GM10266 (cell line): ENCODE results near the gene DGKB.

Experiments used
- DNase-seq: peaks from one replicate; pipeline ENCODE4 v3.0.0; 2012; ENCODE audit errors: extremely low spot score
- CTCF ChIP-seq: IDR thresholded peaks from 2 replicates; pipeline ENCODE4 v1.5.1; 2012; ENCODE audit warnings: mild to moderate bottlenecking, low read depth; ENCODE audit not compliant: control insufficient read depth, insufficient read depth; ENCODE audit errors: missing control alignments

Gene DGKB

GRCh38 chr7:14818871-14819270, 83.7 kb downstream of the DGKB start:
- no peak for TF ChIP-seq CTCF
- no peak for DNase-seq

GRCh38 chr7:14817829-14818614, 84.5 kb downstream of the DGKB start:
- no peak for TF ChIP-seq CTCF
- no peak for DNase-seq

GRCh38 chr7:14807507-14807906, 95.0 kb downstream of the DGKB start:
- no peak for TF ChIP-seq CTCF

DNA sequence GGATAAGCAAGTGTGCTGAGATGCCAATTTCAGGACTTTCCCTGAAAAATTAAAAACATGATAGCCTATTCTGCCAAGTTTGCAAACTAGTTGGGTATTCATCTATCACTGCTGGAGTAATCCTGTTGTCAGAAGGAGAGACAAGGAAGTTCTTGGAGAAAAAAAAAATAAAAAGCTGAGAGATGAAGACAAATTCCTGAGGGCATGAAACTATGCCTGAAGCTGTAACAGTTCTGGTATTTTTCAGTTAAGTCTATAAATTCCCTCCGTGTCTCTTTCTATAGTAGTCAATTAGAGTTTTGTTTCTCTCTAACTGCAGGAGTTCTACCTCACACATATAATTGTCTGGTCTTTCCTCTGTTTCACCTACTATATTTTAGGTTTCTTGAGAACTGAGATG, 95.7 kb downstream of the DGKB start:
- no peak for DNase-seq
- no peak for TF ChIP-seq CTCF

More at GRCh38 chr7:14807507-14807906, 95.0 kb downstream of the DGKB start:
- no peak for DNase-seq

- no peak for DNase-seq
- TF ChIP-seq CTCF = no peak
These were observed 97.3 kb downstream of the DGKB start for GRCh38 chr7:14805105-14805719.

DNA sequence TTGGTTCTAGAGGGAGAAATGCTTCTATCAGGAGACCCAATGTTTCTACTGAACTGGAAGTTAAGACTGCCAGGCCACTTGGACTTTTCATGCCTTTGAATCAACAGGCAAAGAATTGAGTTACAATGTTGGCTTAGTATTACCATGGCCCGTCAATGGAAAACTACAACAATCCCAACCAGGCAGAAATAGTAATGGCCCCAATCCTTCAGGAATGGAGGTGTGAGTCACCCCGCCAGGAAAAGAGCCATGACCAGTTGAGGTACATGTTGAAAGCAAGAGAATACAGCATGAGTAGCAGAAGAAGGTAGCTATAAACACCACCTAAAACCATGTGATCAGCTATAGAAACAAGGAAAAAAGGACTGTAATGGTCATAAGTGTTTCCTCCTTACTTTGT, 101.9 kb downstream of the DGKB start:
- DNase-seq = no peak
- no peak for TF ChIP-seq CTCF

DNA sequence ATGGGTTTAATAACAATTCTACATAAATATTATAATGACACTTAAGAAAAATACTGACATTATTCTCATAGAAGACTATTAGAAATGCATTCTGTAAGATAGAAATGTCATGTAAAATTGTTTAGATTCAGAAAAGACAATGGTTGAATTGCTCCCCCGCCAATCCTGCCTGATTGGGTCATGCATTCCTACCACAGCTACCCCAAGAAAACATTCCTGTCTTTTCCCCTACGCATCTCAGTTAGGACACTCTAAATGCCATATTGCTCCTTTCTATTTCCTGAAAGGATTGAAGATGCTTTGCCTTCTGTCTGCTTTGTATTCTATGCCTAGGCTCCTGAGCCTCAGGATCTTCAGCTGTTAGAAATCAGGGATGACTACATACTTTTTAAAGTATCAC, 109.4 kb downstream of the DGKB start:
- TF ChIP-seq CTCF = no peak
- no peak for DNase-seq
